Brain pericyte (primary cell): ENCODE data around the gene RHEBL1.

Experiments
- DNase-seq: peaks from one replicate; pipeline ENCODE4 v3.0.0-alpha.2; 2012; ENCODE audit warnings: low read depth, low spot score

The RHEBL1 gene

GRCh38 chr12:49054524-49054923 lies 15.3 kb downstream of the RHEBL1 start:
- no peak for DNase-seq

GRCh38 chr12:49054096-49054495 lies 15.7 kb downstream of the RHEBL1 start:
- no peak for DNase-seq

GRCh38 chr12:49052451-49053208 lies 17.1 kb downstream of the RHEBL1 start:
- no peak for DNase-seq

- no peak for DNase-seq
Observed at GRCh38 chr12:49051777-49052438, 17.9 kb downstream of the RHEBL1 start.

GRCh38 chr12:49051373-49051764 lies 18.4 kb downstream of the RHEBL1 start:
- no peak for DNase-seq

GRCh38 chr12:49050507-49051372 lies 19.0 kb downstream of the RHEBL1 start:
- DNase-seq = no peak

- DNase-seq = no peak
Observed at GRCh38 chr12:49049566-49050224, 20.1 kb downstream of the RHEBL1 start.

- no peak for DNase-seq
Observed at GRCh38 chr12:49048953-49049352, 20.8 kb downstream of the RHEBL1 start.

- DNase-seq = no peak
Observed at GRCh38 chr12:49046129-49046895, 23.5 kb downstream of the RHEBL1 start.

- no peak for DNase-seq
Observed at GRCh38 chr12:49044660-49045059, 25.1 kb downstream of the RHEBL1 start.

GRCh38 chr12:49043856-49044258 lies 25.9 kb downstream of the RHEBL1 start:
- DNase-seq = no peak

- DNase-seq = no peak
Observed at GRCh38 chr12:49043241-49043640, 26.5 kb downstream of the RHEBL1 start.

GRCh38 chr12:49041881-49042484 lies 27.8 kb downstream of the RHEBL1 start:
- no peak for DNase-seq

- DNase-seq = no peak
Observed at GRCh38 chr12:49041036-49041880, 28.5 kb downstream of the RHEBL1 start.

- DNase-seq = no peak
Observed at GRCh38 chr12:49040364-49040855, 29.4 kb downstream of the RHEBL1 start.

GRCh38 chr12:49039421-49040363 lies 30.1 kb downstream of the RHEBL1 start:
- DNase-seq = no peak

- no peak for DNase-seq
Observed at GRCh38 chr12:49038291-49038955, 31.4 kb downstream of the RHEBL1 start.

- no peak for DNase-seq
Observed at GRCh38 chr12:49037947-49038237, 31.9 kb downstream of the RHEBL1 start.
